ENCODE measurements around the gene ARIH1.
"Not testable (repeated sequence)": the region's sequence is repeated elsewhere in the genome, so short reads cannot be mapped to it uniquely, and the experiment has no call there.

ARIH1 gene

GRCh38 chr15:72473614-72474465 is at the start of gene ARIH1:
Gene ARIH1 (plus strand): TSS chr15:72474330. CDS start chr15:72474640, 310 bp downstream.
- DNase-seq: peak; percentile 95 to 96

GRCh38 chr15:72426753-72427152 is 47.4 kb upstream of the ARIH1 start:
- no peak for DNase-seq

- no peak for DNase-seq
Measured at GRCh38 chr15:72437650-72438316, 36.3 kb upstream of the ARIH1 start.

GRCh38 chr15:72442848-72443247 is 31.3 kb upstream of the ARIH1 start:
- not testable (repeated sequence) for DNase-seq

- DNase-seq: no peak
Measured at GRCh38 chr15:72445426-72445825, 28.7 kb upstream of the ARIH1 start.

- DNase-seq: no peak
Measured at GRCh38 chr15:72450805-72451204, 23.3 kb upstream of the ARIH1 start.

GRCh38 chr15:72451224-72451623 is 22.9 kb upstream of the ARIH1 start:
- no peak for DNase-seq

- no peak for DNase-seq
Measured at GRCh38 chr15:72456684-72457083, 17.4 kb upstream of the ARIH1 start.

GRCh38 chr15:72460402-72460801 is 13.7 kb upstream of the ARIH1 start:
- no peak for DNase-seq

GRCh38 chr15:72463702-72464101 is 10.4 kb upstream of the ARIH1 start:
- DNase-seq: no peak

GRCh38 chr15:72464251-72464650 is 9.9 kb upstream of the ARIH1 start:
- no peak for DNase-seq

- no peak for DNase-seq
Measured at GRCh38 chr15:72468103-72468502, 6.0 kb upstream of the ARIH1 start.

- DNase-seq: no peak
Measured at GRCh38 chr15:72472992-72473610, 1.0 kb upstream of the ARIH1 start.

GRCh38 chr15:72474466-72474911 is 359 bp downstream of the ARIH1 start:
- DNase-seq: no peak

- DNase-seq: peak; percentile 79 to 81
Measured at GRCh38 chr15:72474912-72475628, 940 bp downstream of the ARIH1 start.

GRCh38 chr15:72475674-72476073 is 1.5 kb downstream of the ARIH1 start:
- DNase-seq: no peak

GRCh38 chr15:72476330-72476729 is 2.2 kb downstream of the ARIH1 start:
- DNase-seq: not testable (repeated sequence)

GRCh38 chr15:72481015-72481659 is 7.0 kb downstream of the ARIH1 start:
- no peak for DNase-seq

GRCh38 chr15:72482275-72482674 is 8.1 kb downstream of the ARIH1 start:
- no peak for DNase-seq

- DNase-seq: no peak
Measured at GRCh38 chr15:72483279-72483678, 9.1 kb downstream of the ARIH1 start.

GRCh38 chr15:72486144-72486543 is 12.0 kb downstream of the ARIH1 start:
- no peak for DNase-seq

GRCh38 chr15:72487070-72487797 is 13.1 kb downstream of the ARIH1 start:
- no peak for DNase-seq
